RKO (cell line): ENCODE data around the gene HECTD1.
"Not testable (repeated sequence)": the region's sequence is repeated elsewhere in the genome, so short reads cannot be mapped to it uniquely, and the experiment has no call there.

Experiments used
- DNase-seq: peaks from one replicate; pipeline ENCODE4 v3.0.0-alpha.2; 2016; ENCODE audit warnings: low spot score

The HECTD1 gene

DNA sequence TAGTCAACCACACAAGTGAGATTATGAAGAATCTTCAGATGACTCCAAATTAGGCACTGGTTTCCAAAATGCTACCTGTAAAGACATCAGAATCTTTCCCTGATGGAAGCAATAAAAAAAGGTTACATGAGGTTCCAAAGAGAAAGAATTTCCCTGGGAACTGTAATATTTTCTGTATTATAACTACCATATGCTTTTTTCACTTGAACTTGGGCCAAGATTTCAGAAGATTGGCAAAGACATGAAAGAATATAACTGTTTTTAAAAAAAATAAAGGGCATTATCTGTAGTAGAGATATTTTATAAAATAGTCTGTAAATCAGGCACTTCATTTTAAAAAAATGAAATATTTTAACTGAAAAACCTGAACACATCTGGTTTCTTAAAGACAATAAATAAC, 12.9 kb downstream of the HECTD1 start:
- no peak for DNase-seq

DNA sequence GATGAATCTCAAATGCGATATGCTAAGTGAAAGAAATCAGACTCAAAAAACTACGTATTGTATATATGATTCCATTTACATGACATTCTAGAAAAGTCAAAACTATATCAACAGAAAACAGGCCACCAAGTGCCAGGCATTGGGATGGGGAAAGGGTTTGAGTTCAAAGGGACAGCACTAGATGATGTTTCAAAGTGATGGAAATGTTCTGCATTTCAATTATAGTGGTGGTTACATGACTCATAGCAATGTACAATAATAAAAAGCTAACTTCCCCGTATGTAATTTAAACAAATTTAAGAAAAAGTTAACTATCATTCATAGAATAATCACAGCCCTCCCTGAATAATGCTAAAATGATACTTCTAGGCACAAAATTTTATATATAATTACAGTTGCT, 13.5 kb downstream of the HECTD1 start:
- no peak for DNase-seq

DNA sequence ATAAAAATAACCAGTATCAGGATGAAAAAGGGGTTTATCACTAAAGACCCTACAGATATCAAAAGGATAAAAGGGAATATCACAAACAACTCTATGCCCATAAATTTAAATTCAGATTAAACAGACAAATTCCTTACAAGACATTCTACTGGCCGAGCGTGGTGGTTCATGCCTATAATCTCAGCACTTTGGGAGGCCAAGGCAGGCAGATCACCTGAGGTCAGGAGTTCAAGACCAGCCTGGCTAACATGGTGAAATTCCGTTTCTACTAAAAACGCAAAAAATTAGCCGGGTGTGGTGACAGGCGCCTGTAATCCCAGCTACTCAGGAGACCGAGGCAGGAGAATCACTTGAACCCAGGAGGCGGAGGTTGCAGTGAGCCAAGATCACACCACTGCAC, 15.0 kb downstream of the HECTD1 start:
- DNase-seq: not testable (repeated sequence)

DNA sequence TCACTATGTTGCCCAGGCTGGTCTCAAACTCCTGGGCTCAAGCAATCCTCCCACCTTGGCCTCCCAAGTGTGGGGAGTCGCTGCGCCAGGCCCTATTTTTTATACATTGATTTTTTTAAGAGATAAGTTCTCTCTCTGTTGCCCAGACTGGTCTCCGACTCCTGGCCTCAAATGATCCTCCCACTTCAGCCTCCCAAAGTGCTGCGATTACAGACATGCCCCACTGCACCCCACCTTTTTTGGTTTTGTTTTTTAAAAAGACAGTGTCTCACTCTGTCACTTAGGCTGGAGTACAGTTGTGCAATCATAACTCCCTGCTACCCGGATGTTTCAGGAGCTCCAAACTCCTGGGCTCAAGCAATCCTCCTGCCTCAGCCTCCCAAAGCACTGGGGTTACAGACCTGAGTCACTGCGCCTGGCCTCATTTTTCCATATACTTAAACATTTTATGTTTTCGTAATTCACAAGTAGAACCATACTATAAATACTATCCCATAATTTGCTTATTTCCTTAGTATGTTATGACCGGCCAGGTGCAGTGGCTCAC, 16.8 kb downstream of the HECTD1 start:
- no peak for DNase-seq

DNA sequence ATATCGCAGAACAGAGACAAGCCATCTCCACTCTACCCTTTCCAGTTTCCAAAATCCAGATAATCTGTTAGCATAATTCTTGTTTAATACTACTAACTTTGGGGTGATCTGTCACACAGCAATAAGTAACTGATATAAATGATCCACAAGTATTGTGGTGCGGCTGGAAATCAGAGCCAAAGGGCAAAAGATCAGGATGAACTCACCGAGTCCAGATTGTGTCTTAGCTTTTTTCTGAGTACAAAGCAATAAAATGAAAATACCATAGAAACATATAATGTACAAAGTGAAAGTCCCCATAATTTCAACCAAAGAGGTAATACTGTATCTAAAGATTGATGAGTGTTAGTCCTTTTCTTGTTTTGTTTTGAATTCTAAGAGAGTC, 17.4 kb downstream of the HECTD1 start:
- DNase-seq: no peak

DNA sequence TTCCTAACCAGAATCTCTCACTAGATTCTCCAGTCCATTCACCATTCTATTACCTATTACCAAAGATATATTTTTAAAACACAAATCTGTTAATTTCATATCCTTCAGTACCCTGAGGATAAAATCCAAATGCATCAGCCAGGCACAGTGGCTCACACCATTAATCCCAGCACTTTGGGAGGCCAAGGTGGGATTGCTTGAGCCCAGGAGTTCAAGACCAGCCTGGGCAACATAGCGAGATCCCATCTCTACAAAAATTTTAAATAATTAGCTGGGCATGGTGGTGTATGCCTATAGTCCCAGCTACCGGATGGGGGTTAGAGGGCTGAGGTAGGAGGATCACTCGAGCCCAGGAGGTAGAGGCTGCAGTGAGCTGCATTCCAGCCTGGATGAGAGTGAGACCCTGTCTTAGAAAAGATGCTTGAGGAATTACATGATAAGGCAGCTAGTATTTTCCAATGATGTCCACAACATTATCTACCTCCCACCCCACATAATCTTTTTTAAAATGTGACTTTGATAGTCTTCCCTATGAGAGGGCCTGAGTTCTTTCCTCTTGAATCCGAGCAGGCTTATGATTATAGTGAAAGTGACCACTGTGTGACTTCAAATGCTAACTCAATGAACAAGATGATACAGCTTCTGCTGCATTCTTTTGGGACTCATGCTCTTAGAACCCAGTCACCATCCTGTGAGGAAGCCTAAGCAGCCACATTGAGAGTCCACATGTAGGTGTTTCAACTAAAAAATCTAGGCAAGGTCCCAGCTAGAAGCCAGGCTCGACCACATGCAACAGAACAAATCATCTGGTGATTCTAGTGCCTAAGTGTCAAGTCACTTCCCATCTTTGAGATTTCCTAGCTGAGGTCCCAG, 18.0 kb downstream of the HECTD1 start:
- DNase-seq: no peak

DNA sequence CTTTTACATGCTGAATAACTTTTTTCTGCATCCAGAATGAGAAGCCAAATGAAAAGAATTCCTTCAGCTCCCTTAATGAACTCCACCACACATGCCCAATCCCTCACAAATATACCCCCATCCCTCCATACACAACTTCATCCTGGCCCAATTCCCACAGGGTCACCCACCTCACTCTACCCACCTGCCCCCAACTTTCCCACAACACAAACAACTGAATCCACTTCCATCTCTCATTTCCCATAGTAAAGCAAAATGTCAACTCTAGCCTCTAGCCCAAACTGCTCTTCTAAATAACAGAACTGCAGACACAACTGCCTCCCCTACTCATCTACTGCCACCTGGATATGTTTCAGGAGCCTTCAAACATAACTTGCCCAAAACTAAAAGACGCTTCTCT, 18.8 kb downstream of the HECTD1 start:
- DNase-seq: no peak

DNA sequence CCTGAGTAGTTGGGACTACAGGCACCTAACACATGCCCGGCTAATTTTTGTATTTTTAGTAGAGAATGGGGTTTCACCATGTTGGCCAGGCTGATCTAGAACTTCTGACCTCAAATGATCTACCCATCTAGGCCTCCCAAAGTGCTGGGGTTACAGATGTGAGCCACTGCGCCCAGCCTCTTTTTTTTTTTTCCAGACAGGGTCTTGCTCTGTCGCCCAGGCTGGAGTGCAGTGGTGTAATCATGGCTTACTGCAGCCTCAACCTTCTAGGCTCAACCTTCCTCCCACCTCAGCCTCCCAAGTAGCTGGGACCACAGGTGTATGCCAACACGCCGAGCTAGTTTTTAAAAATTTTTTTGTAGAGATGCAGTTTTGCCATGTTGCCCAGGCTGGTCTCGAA, 25.6 kb downstream of the HECTD1 start:
- not testable (repeated sequence) for DNase-seq

DNA sequence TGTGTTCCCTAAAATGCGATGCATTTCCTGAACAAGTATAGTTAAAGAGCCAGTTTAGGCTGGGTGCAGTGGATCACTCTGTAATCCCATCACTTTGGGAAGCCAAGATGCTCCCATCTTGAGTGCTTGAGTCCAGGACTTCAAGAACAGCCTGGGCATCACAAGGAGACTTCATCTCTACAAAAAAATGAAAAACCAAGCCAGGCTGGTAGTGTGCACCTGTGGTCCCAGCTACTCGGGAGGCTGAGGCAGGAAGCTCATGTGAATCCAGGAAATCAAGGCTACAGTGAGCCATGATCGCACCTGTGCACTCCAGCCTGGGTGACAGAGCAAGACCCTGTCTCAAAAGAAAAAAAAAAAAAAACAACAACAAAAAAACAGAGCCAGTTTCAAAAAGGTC, 26.3 kb downstream of the HECTD1 start:
- no peak for DNase-seq

DNA sequence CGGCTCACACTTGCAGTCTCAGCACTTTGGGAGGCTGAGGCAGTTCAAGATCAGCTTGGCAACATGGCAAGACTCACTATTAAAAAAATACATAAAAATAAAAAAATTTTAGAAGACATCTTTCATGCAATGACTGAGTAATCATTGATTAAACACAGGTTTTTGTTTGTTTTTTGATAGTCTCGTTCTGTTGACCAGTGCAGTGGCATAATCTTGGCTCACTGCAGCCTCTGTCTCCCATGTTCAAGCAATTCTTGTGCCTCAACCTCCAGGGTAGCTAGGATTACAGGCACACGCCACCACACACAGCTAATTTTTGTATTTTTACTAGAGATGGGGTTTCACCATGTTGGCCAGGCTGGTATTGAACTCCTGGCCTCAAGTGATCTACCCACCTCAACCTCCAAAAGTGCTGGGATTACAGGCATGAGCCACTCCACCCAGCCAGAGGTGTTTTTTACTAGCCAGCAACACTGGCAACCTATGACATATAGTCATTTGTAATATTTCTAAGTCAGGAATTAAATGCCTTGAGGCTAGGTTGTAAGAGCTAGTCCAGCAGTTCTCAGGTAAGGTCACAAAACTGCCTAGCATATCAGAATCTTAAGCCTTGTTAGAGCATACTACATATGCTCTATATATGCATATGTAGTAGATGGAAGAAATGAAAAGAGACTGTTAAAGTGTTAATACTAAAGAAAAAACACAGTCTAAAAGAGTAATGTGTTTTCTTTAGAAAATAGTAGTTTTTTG, 27.1 kb downstream of the HECTD1 start:
- no peak for DNase-seq

DNA sequence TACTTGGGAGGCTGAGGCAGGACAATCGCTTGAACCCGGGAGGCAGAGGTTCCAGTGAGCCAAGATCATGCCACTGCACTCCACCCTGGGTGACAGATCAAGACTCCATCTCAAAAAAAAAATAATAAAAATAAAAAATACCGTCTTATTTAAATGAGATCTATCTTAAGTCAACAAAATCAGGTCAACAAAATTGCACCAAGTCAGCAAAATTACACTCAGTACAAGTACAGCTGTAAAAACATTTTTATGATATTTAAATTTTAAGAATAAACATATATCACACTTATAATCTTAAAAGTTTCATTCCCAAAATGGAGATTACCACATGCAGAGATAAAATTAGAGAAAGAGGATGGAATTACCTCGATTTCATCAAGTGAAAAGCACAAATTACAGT, 33.2 kb downstream of the HECTD1 start:
- no peak for DNase-seq

DNA sequence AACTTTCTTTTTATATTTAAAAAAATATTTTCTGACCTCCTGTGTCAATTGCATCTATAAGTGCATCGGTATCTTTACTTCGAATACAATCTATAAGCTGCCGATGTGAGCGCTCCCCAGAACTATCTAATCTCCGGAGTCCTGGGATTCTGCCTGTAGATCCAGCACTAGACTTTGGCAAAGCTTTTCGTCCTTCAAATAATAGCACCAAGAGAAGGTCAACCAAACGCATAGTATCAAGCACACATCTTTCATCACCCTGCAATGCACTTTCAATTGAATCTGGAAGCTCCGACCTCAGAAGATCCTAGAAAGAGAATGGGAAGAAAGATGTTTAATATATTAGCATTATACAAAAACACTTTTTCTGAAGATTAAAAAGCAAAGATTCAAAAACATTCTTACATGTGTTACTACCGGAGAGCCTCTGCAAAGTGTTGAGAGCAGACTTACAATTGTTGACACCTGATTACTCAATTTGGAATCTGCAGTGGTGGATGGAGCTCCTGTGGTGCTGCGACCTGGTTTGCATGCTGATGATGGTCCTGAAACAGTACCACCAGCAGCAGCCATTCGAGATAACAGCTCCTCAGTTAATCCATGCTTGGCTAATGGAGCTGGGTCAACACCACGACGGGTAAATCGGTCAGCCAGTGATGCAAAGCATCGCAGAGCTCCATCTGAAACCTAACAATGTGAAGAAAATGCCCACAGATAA, 34.3 kb downstream of the HECTD1 start:
- DNase-seq: no peak

DNA sequence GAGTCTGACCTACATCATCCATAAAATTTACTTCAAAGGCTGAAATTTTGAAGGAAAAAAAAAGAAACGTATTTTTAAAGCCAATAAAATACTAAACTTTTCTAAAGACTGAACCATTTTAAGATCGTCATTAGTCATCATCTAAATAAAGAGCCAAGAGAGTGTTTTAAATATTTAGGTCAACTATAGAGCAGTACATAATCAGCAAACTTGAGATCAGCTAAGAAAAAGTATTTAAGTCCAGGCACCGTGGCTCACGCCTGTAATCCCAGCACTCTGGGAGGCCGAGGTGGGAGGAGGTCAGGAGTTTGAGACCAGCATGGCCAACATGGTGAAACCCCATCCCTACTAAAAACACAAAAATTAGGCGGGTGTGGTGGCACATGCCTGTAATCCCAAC, 35.5 kb downstream of the HECTD1 start:
- no peak for DNase-seq

DNA sequence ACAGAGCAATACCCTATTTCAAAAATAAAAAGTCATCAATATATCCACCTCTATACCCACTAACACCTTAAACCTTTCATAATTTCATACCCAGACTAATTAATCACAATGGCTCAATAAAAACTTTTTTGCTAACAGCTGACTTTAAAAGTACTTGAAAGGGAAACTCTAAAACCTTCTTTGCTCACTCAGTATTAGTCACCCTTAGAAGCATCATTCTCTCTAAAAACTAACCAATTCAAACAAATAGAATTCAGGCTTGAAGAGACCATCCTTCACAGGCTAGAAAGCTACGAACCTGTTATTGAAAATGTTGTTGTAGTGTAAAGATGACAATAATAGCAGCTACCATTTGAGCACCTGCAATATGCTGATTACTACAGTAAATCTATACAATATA, 37.2 kb downstream of the HECTD1 start:
- no peak for DNase-seq

DNA sequence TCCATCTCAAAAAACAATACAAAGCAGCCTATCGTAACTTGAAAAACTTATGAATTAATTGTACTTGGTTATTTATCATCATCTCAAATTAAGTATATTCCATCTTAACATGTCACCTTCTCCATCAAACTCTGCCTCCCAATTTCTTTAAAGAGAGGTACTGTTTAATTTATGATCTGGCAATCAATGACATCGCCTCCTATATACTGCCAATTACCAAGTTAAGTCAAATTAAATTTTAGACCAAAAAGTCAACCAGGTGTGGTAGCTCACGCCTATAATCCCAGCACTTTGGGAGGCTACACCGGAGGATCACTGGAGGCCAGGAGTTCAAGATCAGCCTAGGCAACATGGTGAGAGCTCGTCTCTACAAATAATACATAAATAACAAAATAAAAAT, 37.7 kb downstream of the HECTD1 start:
- no peak for DNase-seq

DNA sequence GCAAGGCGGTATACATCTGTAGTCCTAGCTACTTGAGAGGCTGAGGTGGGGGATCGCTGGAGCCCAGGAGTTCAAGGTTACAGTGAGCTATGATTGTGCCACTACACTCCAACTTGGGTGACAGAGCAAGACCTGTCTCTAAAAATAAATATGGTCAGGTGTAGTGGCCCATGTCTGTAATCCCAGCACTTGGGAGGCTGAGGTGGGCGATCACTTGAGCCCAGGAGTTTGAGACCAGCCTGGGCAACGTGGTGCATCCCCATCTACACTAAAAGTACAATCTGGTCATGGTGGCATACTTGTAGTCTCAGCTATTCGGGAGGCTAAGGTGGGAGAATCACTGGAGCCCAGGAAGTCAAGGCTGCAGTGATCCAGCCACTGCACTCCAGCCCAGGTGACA, 40.6 kb downstream of the HECTD1 start:
- DNase-seq: no peak

DNA sequence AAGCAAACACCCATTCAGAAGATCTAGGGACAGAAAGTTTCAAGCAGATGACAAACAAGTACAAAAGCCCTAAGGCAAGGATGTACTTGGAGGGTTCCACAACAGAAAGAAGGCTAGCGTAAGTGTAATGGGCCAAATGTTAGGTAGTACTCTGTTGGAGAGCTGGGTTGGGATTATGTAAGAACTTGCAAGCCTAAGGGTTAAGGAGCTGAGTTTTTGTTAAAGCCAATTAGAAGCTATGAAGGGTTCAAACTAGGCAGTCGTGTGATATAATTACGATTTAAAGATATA, 41.4 kb downstream of the HECTD1 start:
- no peak for DNase-seq

DNA sequence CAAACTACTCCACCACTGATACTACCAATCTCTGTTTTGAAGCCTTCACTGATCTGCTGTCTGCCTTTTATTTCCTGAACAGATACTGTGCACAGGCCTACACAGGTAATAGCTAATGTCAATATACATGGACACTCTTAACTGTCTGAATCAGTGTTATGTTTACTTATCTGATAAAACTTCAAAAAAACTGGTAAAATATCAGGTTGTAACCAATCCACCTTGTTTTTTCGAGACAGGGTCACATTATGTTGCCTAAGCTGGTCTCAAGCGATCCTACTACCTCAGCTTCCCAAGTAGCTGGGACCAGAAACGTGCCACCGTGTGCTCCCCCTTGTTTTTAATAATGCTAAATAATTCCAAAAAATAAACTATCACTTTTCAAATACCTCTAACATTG, 43.5 kb downstream of the HECTD1 start:
- no peak for DNase-seq

DNA sequence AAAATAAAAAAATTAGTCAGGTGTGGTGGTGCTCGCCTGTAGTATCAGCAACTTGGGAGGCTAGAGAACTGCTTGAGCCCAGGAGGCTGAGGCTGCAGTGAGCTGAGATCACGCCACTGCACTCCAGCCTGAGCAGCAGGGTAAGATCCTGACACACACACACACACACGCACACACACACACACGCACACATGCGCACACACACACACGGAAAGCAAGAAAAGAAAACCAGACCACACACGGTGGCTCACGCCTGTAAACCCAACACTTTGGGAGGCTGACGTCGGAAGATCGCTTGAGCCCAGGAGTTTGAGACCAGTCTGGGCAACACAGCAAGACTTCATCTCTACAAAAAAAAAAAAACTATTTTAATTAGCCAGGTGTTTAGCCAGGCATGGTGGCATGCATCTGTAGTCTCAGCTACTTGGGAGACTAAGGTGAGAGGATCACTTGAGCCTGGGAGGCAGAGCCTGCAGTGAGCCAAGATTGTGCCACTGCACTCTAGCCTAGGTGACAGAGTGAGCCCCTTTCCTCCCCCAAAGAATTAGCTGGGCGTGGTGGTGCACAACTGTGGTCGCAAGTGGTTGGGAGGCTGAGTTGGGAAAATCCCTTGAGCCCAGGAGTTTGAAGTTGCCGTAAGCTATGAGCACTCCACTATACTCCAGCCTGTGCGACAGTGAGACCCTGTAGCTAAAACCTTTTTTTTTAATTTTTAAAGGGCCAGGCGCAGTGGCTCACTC, 44.5 kb downstream of the HECTD1 start:
- no peak for DNase-seq

DNA sequence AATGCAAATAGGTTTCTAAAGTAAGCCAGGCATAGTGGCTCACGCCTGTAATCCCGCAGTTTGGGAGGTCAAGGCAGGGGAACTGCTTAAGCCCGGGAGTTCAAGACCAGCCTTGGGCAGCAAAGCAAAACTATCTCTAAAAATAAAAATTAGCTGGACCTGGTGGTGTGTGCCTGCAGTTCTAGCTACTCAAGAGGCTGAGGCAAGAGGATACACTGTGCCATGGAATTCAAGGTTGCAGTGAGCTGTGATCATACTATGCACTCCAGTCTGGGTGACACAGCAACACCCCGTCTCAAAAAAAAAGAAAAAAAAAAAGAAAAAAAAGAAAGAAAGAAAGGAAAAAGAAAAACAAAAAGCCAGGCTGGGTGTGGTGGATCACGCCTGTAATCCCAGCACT, 46.3 kb downstream of the HECTD1 start:
- no peak for DNase-seq

DNA sequence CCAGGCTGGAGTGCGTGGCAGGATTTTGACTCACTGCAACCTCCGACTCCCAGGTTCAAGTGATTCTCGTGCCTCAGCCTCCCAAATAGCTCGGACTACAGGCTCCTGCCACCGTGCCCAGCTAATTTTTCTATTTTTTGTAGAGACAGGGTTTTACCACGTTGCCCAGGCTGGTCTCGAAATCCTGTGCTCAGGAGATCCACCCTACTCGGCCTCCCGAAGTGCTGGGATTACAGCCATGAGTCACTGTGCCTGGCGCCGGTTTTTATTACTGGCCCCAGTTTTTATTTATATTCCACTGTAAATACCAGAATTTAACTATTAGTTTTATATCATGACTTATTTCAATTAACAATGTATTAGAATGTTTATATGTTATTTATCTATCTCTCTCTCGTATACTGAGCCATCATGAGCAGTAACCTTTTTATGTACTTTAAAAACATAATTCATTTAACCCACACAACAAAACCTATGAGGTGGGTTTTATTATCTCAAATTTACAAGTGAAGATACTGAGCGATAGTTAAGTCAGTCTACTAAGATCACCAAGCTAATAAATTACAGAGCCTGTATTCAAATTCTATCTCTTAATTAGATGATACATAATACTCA, 47.8 kb downstream of the HECTD1 start:
- DNase-seq: no peak

DNA sequence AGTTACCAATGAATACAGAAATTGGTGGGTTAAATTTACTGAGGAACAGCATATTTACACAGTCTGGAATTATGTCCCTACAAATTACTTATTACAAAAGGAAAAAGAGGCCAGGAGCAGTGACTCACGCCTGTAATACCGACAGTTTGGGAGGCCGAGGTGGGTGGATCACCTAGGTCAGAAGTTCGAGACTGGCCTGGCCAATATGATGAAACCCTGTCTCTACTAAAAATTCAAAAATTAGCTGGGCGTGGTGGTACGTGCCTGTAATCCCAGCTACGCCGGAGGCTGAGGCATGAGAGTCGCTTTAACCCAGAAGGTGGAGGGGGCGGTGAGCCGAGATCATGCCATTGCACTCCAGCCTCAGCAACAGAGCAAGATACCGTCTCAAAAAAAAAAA, 52.6 kb downstream of the HECTD1 start:
- DNase-seq: no peak
